Bronchus fibroblast of lung (primary cell): Measurements from ENCODE around the gene CLEC2B. TPM values are rescaled to one million over a fixed set of nuclear protein-coding genes. Genes with fewer than 3 reads are reported as not detected.

Source experiments
- total RNA-seq: library from RNA; depleted of rRNA; stranded (reverse); fragments of >200 nt; gene quantifications from 2 replicates; pipeline ENCODE4 v1.2.3, GENCODE V29; 2015

CLEC2B gene
- total RNA-seq: 1.0 and 2.5 TPM in 2 replicates

DNA sequence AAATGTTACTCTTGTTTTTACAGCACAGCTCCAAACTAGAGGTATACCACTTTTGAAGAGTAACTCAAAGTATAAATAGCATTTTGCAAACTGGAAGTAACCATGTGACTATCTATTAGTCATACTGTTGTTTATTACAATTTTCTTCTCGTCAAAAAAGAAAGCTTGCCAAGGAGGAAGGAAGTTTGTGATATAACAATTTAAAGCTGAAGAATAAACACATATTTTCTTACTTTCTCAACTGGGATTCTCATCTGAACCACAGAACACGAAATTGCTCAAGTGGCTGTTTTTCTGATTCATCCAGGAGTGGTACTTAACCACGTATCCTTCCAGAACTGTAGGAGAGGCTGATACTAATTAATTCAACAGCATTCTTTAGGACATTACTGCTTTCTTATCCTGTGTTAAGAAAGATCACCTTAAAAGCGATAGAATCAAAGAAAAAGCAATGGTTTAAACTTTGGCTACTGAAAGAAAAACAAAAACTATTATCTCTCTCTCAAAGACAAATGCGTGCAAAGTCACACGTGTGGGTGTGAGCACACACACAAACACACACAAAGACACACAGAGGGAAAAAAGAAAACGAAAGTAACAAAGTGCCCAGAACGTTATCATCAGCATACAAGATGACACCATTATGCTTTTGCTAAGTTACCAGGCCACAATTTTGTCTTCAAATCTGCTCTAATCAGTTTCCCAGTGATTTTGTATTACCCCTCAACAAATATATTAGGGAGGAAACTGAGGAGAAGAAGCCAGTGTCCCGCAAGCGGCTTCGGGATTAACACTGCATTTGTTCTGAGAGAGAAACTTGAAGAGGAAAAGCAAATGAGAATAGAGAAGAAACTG is at the start of gene CLEC2B:
Gene CLEC2B, minus strand, starts transcription at position 48 of the 855 bp plus-strand sequence.

GRCh38 chr12:9881246-9881645 is 12.1 kb upstream of the CLEC2B start, which contains the start of gene KLRF2:
Gene KLRF2 (plus strand): TSS chr12:9881489. CDS start chr12:9881596, 107 bp downstream.

GRCh38 chr12:9827209-9827888 is 41.8 kb downstream of the CLEC2B start, which contains the start of gene KLRF1:
Gene KLRF1 (plus strand): TSS chr12:9827481. CDS start chr12:9827545, 64 bp downstream.

Other genes starting within 250 kb of the CLEC2B start
- 0.50 and 0.59 TPM in 2 replicates for gene CLEC2D, start 199.6 kb downstream of the CLEC2B start, total RNA-seq
- not detected in 2 replicates for gene CLECL1, start 136.3 kb downstream of the CLEC2B start, total RNA-seq
- not detected in 2 replicates for gene CD69, start 108.5 kb downstream of the CLEC2B start, total RNA-seq
- not detected in 2 replicates for gene KLRF1, start 41.9 kb downstream of the CLEC2B start, total RNA-seq
- gene KLRF2, start 12.1 kb upstream of the CLEC2B start, total RNA-seq: not detected in 2 replicates
- not detected in 2 replicates for gene CLEC2A, start 63.0 kb upstream of the CLEC2B start, total RNA-seq
- not detected in 2 replicates for gene CLEC12A, start 102.1 kb upstream of the CLEC2B start, total RNA-seq
- not detected in 2 replicates for gene CLEC1B, start 129.8 kb upstream of the CLEC2B start, total RNA-seq
- gene CLEC12B, start 141.3 kb upstream of the CLEC2B start, total RNA-seq: not detected in 2 replicates
- not detected in 2 replicates for gene CLEC9A, start 161.3 kb upstream of the CLEC2B start, total RNA-seq
- gene CLEC1A, start 229.6 kb upstream of the CLEC2B start, total RNA-seq: not detected in 2 replicates